ENCODE measurements around the gene MAX.

MAX gene

GRCh38 chr14:65104791-65105190, 2.5 kb upstream of the MAX start (continued):
- TF ChIP-seq ZBTB10 (tag by site-specific recombination; IDR thresholded peaks at IDR 0.05) (no peak), KLF17 (tag by site-specific recombination; IDR thresholded peaks at IDR 0.05) (no peak)

GRCh38 chr14:65103150-65103760, 938 bp upstream of the MAX start:
- POLR2A ChIA-PET, result interaction anchor here (0.7 to 1.4 kb wide), 7 partner anchors 9 to 309 kb away, joined by 3 to 7 read pairs (median 4); partner anchors contain the start of gene FNTB
- peaks cover 2% of the 10 kb centered on the region; the same call in 1 of the 2 replicates for H3K4me1 ChIP-seq (ENCODE audit: control insufficient read depth, insufficient read depth, low read length)
- TF ChIP-seq SP7 (tag by site-specific recombination; IDR thresholded peaks at IDR 0.05) (no peak), ZNF114 (tag by site-specific recombination; IDR thresholded peaks at IDR 0.05) (no peak), SP3 (tag by site-specific recombination; IDR thresholded peaks at IDR 0.05) (no peak), ZNF692 (tag by site-specific recombination; IDR thresholded peaks at IDR 0.05) (no peak), GLIS1 (tag by site-specific recombination; IDR thresholded peaks at IDR 0.05) (no peak), ZNF280D (tag by site-specific recombination; IDR thresholded peaks at IDR 0.05) (no peak), IKZF3 (tag by site-specific recombination; IDR thresholded peaks at IDR 0.05) (no peak), REST (tag by site-specific recombination; IDR thresholded peaks at IDR 0.05) (no peak), ZNF449 (tag by site-specific recombination; IDR thresholded peaks at IDR 0.05) (no peak), KLF8 (tag by site-specific recombination; IDR thresholded peaks at IDR 0.05) (no peak), HOXC10 (CRISPR knock-in tag; IDR thresholded peaks at IDR 0.05) (no peak), ZNF324 (tag by site-specific recombination; IDR thresholded peaks at IDR 0.05) (no peak), ZNF24 (tag by site-specific recombination; IDR thresholded peaks at IDR 0.05) (no peak), ZBTB21 (tag by site-specific recombination; IDR thresholded peaks at IDR 0.05) (no peak), YY1 (tag by site-specific recombination; IDR thresholded peaks at IDR 0.05) (0 out of 2 replicates have a peak, but pooled peaks have one; percentile 35), ZBTB1 (tag by site-specific recombination; IDR thresholded peaks at IDR 0.05) (no peak), ZNF777 (tag by site-specific recombination; IDR thresholded peaks at IDR 0.05; ENCODE audit: borderline replicate concordance) (no peak; the same call in 1 of the 2 replicates), ZFHX2 (tag by site-specific recombination; conservative IDR thresholded peaks at IDR 0.05) (no peak), ZFP37 (tag by site-specific recombination; IDR thresholded peaks at IDR 0.05) (no peak), ZNF792 (tag by site-specific recombination; IDR thresholded peaks at IDR 0.05) (no peak), ZEB2 (tag by site-specific recombination; IDR thresholded peaks at IDR 0.05) (no peak)

More at GRCh38 chr14:65103150-65103760, 938 bp upstream of the MAX start:
- peaks cover 2 to 4% of the 10 kb centered on the region in 2 experiments for H3K36me3 ChIP-seq (ENCODE audit: control insufficient read depth in 2 of 2, insufficient read depth in 1 of 2, low read length in 2 of 2)
- CTCF ChIA-PET, result interaction anchor here (0.8 to 1.0 kb wide), 2 partner anchors 25 to 322 kb away, joined by 3 to 4 read pairs; no protein-coding TSS in a partner anchor
- peak overlapping the region; percentile 52; the same call in 1 of the 2 replicates for H3K27ac ChIP-seq (ENCODE audit: extremely low read depth, low read depth, low read length)
- no peaks in the 10 kb centered on the region for H3K9me3 ChIP-seq (ENCODE audit: control insufficient read depth, insufficient read depth, low read depth, low read length)
- H3K4me3 ChIP-seq (ENCODE audit: low read depth, low read length), result peak overlapping the region; percentile 64
